ENCODE results near the gene ALG8. TPM values are rescaled to one million over a fixed set of nuclear protein-coding genes. Genes with fewer than 3 reads are reported as not detected.

The ALG8 gene
- total RNA-seq, 1 donor from 2014 or later = 32.6 TPM

- intact Hi-C loops (cut with DNase I) = no loop called here
These were observed 31.6 kb upstream of the ALG8 start for GRCh38 chr11:78170874-78171549.

GRCh38 chr11:78170413-78170812, 31.0 kb upstream of the ALG8 start:
- Histone ChIP-seq H3K4me1 (peaks cover 17% of the 10 kb centered on the region), H3K4me3 (no peak overlapping the region), H3K9me3 (no peaks in the 10 kb centered on the region), H3K36me3 (peaks cover 25% of the 10 kb centered on the region), H3K27ac (no peak overlapping the region), H3K27me3 (ENCODE audit: low read depth) (no peaks in the 10 kb centered on the region)
- TF ChIP-seq CTCF (IDR thresholded peaks at IDR 0.05) = no peak
- intact Hi-C loops (cut with DNase I) = no loop called here
- DNase-seq = no peak
- no peak for ATAC-seq

More at GRCh38 chr11:78170874-78171549, 31.6 kb upstream of the ALG8 start:
- peaks cover 17% of the 10 kb centered on the region for H3K4me1 ChIP-seq
- H3K9me3 ChIP-seq = no peaks in the 10 kb centered on the region
- DNase-seq (no peak), ATAC-seq (no peak)
- H3K27me3 ChIP-seq (ENCODE audit: low read depth) = no peaks in the 10 kb centered on the region
- no peak overlapping the region for H3K4me3 ChIP-seq
- H3K36me3 ChIP-seq = peaks cover 25% of the 10 kb centered on the region
- no peak overlapping the region for H3K27ac ChIP-seq
- no peak for TF ChIP-seq CTCF (IDR thresholded peaks at IDR 0.05)

DNA sequence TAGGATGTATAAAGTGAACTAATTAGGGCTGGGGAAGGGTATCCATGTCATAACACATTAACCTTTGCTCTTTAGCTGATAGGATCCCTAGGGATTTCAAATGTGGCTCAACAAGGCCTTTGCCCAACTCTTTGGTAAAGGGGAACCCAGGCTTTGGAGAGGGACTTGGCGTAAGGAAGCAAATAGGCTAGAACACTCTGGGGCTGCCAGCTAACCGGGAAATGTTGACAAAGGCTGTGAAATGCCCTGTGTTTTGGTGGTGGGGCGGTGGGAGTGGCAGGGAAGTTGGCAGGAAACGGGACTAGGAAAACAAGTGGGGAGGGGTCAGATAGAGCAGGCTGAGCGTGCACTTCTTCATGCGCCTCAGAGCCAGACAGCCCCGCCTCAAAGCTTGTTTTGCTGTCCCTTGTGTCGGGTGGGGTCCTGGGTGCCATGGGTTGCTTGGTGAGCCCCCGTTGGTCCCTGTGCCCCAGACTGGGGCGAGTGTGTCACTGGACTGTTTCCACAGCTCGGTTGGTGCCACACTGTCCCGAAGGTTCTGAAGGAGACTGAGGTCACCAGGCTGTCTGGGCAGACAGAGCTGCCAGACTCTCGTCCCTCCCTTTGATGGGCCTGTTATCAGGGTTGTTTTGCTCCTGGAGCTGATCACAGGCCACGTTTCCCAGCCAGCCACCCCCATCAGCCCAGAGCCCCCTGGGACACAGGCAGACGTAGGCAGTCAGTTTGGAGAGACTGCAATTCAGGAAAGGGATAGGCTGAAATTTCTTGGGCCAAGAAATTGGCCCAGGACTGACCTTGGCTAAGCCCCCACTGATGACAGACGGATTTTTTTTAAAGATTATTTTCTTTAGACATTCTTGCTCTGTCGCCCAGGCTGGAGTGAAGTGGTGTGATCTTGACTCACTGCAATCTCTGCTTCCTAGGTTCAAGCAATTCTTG, 29.4 kb upstream of the ALG8 start:
- Histone ChIP-seq H3K27ac (peak overlapping the region; percentile 80), H3K36me3 (peaks cover 18% of the 10 kb centered on the region), H3K4me3 (peak overlapping the region; percentile 6), H3K9me3 (no peaks in the 10 kb centered on the region), H3K27me3 (ENCODE audit: low read depth) (no peaks in the 10 kb centered on the region), H3K4me1 (peaks cover 17% of the 10 kb centered on the region)
- DNase-seq (peak; percentile 52), ATAC-seq (peak; percentile 69 to 79)
- TF ChIP-seq CTCF (IDR thresholded peaks at IDR 0.05) = no peak
- intact Hi-C loops (cut with DNase I) = no loop called here

- Histone ChIP-seq H3K36me3 (peaks cover 3% of the 10 kb centered on the region), H3K27me3 (ENCODE audit: low read depth) (no peaks in the 10 kb centered on the region), H3K9me3 (no peaks in the 10 kb centered on the region), H3K27ac (no peak overlapping the region), H3K4me1 (peaks cover 17% of the 10 kb centered on the region), H3K4me3 (no peak overlapping the region)
- no peak for TF ChIP-seq CTCF (IDR thresholded peaks at IDR 0.05)
- DNase-seq (no peak), ATAC-seq (no peak)
- intact Hi-C loops (cut with DNase I) = no loop called here
These were observed 27.5 kb upstream of the ALG8 start for GRCh38 chr11:78166855-78167469.

DNA sequence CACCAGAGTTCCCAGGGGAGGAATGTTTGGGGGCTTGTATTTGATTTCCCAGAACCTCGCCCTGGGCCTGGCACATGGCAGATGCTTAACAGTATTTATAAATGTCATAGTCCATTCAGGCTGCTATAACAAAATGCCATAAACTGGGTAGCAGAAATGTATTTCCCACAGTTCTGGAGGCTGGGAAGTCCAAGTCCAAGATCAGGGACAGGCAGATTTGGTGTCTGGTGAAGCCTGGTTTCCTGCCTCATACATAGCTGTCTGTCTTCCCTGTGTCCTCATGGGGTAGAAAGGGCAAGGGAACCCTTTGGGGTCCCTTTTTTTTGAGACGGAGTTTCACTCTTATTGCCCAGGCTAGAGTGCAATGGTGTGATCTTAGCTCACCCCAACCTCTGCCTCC, 25.0 kb upstream of the ALG8 start:
- ATAC-seq (no peak), DNase-seq (no peak)
- Histone ChIP-seq H3K27ac (no peak overlapping the region), H3K36me3 (no peaks in the 10 kb centered on the region), H3K4me3 (no peak overlapping the region), H3K4me1 (peaks cover 7% of the 10 kb centered on the region), H3K27me3 (ENCODE audit: low read depth) (no peaks in the 10 kb centered on the region), H3K9me3 (no peaks in the 10 kb centered on the region)
- intact Hi-C loops (cut with DNase I) = no loop called here
- TF ChIP-seq CTCF (IDR thresholded peaks at IDR 0.05) = no peak

All from lower lobe of right lung (tissue), 2 donors.